CD4-positive, alpha-beta T cell treated with Interferon alpha-2 for 1 hour (primary cell): ENCODE data around the gene OR10V1.

Experiments used
- DNase-seq, 2 donors: peaks; one replicate each; pipeline ENCODE4 v3.0.0-alpha.2; 2020 to 2022

Gene OR10V1

DNA sequence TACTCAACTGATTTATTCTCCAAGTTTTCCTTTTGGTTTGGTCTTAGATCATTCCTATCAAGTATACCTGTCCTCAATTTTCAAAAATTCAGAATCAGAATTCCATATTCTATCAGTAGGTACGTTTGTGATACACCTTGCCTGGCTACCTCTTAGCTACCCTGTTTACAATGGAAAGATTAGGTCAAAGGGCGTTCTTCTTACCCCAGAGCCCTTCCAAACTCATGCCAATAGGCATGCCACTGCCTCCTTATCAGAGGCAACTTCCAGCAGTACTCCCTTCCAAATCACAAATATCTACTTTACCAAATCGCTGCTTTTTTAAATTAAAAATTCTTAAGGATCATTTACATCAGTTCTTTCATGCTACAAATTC, 45.8 kb downstream of the OR10V1 start:
- no peak for DNase-seq

GRCh38 chr11:59666969-59667368, 46.7 kb downstream of the OR10V1 start:
- peak in 1 of 2 donors; percentile 2 for DNase-seq
